ENCODE results near the gene KIF6. TPM values are rescaled to one million over a fixed set of nuclear protein-coding genes. Genes with fewer than 3 reads are reported as not detected.

Gene KIF6
- total RNA-seq, 1 donor from 2014 or later: 2.9 TPM

DNA sequence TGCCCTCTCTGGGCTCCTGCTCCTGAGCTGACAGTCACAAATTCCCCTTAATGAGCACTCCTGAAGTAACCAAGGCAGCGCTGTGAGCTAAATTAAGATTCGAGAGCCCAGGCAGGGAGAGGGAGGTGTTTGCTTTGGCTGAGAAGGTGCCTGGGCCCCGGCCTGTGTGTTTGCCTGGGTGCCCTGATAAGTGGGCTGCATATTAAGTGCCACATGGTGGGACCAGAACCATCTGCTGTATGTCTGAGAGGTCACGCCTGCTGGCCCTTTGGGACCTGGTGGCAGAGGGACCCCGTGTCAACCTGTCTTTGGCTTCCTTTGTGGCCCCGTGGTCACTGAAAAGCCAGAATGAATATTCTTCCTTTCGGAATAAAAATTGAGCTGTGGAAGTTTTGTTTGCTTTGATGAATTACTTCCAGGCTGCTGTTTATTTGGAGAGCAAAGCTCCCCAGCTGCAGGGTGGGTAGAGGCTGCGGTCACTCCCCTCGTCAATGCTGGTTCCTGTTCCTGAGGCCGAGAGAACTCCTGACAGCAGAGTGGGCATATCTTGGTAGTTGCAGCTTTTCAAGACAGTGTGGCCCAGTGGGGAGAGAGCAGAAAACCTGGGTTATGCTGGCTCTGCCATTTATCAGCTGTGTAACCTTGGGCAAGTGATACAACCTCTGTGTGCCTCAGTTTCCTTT, 385.2 kb downstream of the KIF6 start:
- H3K27me3 Mint-ChIP-seq: peaks cover 25% of the 10 kb centered on the region
- no peak for DNase-seq (ENCODE audit: low spot score, unreplicated experiment)
- no peaks in the 10 kb centered on the region for H3K9me3 Mint-ChIP-seq (ENCODE audit: low read depth)
- no peaks in the 10 kb centered on the region for H3K36me3 Mint-ChIP-seq (ENCODE audit: insufficient read depth)
- TF ChIP-seq, protein P1, sequence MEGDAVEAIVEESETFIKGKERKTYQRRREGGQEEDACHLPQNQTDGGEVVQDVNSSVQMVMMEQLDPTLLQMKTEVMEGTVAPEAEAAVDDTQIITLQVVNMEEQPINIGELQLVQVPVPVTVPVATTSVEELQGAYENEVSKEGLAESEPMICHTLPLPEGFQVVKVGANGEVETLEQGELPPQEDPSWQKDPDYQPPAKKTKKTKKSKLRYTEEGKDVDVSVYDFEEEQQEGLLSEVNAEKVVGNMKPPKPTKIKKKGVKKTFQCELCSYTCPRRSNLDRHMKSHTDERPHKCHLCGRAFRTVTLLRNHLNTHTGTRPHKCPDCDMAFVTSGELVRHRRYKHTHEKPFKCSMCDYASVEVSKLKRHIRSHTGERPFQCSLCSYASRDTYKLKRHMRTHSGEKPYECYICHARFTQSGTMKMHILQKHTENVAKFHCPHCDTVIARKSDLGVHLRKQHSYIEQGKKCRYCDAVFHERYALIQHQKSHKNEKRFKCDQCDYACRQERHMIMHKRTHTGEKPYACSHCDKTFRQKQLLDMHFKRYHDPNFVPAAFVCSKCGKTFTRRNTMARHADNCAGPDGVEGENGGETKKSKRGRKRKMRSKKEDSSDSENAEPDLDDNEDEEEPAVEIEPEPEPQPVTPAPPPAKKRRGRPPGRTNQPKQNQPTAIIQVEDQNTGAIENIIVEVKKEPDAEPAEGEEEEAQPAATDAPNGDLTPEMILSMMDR (IDR thresholded peaks at IDR 0.05; ENCODE audit: unreplicated experiment): no peak
- H3K27ac Mint-ChIP-seq: peak overlapping the region; percentile 65
- peak overlapping the region; percentile 33 for H3K4me3 Mint-ChIP-seq (ENCODE audit: low read depth)
- peaks cover 7% of the 10 kb centered on the region for H3K4me1 Mint-ChIP-seq (ENCODE audit: low read depth)

DNA sequence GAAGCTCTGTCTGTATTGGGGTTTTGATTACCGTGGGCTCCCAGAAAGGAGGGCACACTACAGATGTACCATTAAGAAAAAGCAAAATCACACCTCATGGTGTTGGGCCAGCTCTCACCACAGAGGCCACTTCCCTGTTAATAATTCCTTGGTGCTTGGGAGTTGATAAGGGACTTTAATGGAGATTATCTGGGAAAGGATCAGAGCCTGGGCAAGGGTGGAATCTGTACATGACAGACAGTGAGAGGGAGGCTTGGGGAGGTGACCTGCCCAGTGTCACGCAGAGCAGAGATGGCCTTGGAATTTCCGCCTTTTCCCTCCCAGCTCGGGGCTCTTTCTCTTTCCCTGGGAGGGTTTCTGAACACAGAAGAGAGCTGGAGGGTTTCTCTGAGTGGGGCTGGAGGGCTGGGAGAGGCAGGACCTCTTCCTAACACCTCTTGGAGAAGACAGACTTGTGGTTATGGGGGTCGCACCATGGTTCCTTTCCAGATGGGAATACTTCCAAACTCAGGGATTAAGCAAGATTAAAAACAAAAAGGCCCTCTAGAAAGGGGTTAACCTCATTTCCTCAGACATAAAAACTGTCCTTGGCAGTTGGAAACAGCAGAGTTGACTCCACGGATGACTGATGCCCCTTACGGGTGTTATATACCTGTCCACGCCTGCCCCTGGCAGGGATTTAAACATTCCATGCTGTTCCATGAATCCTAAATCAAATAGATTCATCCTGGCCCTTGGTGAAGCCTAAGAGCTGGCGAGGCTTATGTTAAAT, 385.9 kb downstream of the KIF6 start:
- Mint-ChIP-seq H3K9me3 (ENCODE audit: low read depth) (no peaks in the 10 kb centered on the region), H3K36me3 (ENCODE audit: insufficient read depth) (no peaks in the 10 kb centered on the region), H3K27me3 (peaks cover 29% of the 10 kb centered on the region), H3K4me1 (ENCODE audit: low read depth) (peaks cover 7% of the 10 kb centered on the region), H3K4me3 (ENCODE audit: low read depth) (peak overlapping the region; percentile 33), H3K27ac (peak overlapping the region; percentile 65)
- no peak for DNase-seq (ENCODE audit: low spot score, unreplicated experiment)
- TF ChIP-seq, protein P1 (IDR thresholded peaks at IDR 0.05; ENCODE audit: unreplicated experiment): no peak

DNA sequence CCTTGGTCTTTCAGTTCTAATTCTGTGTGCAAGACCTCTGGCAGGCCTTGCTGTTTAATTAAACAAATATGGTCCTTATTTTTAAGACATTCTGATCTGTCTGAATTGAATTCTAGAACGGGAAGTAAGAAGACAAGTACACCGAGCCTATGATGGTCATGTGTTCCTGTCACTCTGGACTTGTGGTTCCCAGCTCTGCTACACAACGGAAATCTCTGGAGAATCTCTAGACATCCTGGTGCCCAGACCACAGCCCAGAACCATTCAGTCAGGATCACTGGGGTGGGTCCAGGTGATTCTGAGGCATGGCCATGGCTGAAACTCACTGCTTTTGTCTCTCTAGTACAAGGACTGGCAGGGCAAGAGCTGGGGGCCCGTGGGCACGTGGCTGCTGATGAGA, 386.8 kb downstream of the KIF6 start:
- H3K36me3 Mint-ChIP-seq (ENCODE audit: insufficient read depth): no peaks in the 10 kb centered on the region
- H3K27me3 Mint-ChIP-seq: peaks cover 35% of the 10 kb centered on the region
- H3K9me3 Mint-ChIP-seq (ENCODE audit: low read depth): no peaks in the 10 kb centered on the region
- TF ChIP-seq, protein P1 (IDR thresholded peaks at IDR 0.05; ENCODE audit: unreplicated experiment): no peak
- no peak overlapping the region for H3K27ac Mint-ChIP-seq
- no peak for DNase-seq (ENCODE audit: low spot score, unreplicated experiment)
- H3K4me3 Mint-ChIP-seq (ENCODE audit: low read depth): no peak overlapping the region
- peaks cover 7% of the 10 kb centered on the region for H3K4me1 Mint-ChIP-seq (ENCODE audit: low read depth)

DNA sequence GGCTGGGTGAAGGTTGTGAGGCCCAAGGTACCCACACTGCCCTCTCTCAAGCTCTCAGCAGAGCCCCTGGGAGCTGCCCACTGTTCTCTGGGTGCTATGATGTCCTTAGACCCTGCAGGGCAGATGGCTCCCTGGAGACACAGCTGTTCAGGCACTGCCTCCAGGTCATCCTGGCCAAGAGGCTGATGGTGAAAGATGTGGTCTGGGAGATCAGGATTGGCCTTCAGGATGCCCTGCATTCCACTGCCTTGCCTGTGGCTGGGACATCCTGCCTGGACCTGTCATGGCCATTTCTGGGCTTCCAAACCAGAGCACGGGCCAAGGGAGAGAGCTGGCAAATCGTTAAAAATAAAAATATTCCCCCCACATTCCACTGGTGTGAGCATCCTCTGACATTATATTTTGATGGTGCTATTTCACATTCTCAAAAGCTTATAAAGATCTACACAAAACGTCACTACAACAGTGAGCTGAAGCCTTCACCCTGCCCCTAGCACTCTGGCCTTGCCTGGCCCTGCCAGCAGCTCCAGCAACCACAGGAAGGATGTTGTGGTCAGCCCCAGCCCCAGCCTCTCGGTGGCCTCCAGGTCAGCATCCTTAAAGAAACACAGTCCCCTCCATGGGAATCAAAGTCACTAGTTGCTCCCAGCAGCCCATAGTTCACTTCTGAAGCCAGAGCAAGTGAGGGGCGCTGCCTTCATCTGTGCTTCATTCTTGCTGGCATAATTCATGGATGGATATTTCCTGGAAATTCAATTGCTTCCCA, 389.2 kb downstream of the KIF6 start:
- Mint-ChIP-seq H3K27ac (no peak overlapping the region), H3K36me3 (ENCODE audit: insufficient read depth) (no peaks in the 10 kb centered on the region), H3K4me3 (ENCODE audit: low read depth) (no peak overlapping the region), H3K9me3 (ENCODE audit: low read depth) (no peaks in the 10 kb centered on the region), H3K4me1 (ENCODE audit: low read depth) (peaks cover 7% of the 10 kb centered on the region), H3K27me3 (peaks cover 57% of the 10 kb centered on the region)
- TF ChIP-seq, protein P1 (IDR thresholded peaks at IDR 0.05; ENCODE audit: unreplicated experiment): no peak
- DNase-seq (ENCODE audit: low spot score, unreplicated experiment): no peak

Measured in progenitor cell of endocrine pancreas (in vitro differentiated cells).